Stomach (tissue), 9 donors: Measurements from ENCODE around the gene CHST11. TPM values are rescaled to one million over a fixed set of nuclear protein-coding genes. Genes with fewer than 3 reads are reported as not detected.

Source experiments
- DNase-seq, 2 donors: peaks; one replicate each; pipeline versions ENCODE4 v3.0.0 to v3.0.0-alpha.2; 2013 to 2019
- H3K27ac ChIP-seq, 5 donors: fragments of 200-600 bp in 4 of 5; sonication (generic) in 4 of 5; one replicate each; pipeline ENCODE4 v1.5.1; 2013 to 2019; ENCODE audit warnings: mild to moderate bottlenecking in 1 of 5, moderate library complexity in 1 of 5
- H3K27me3 ChIP-seq, 3 donors: fragments of 200-600 bp; sonication (generic); one replicate each; pipeline ENCODE4 v1.5.1; 2017 to 2019; ENCODE audit warnings: mixed run types in 1 of 3
- H3K36me3 ChIP-seq, 4 donors: fragments of 200-600 bp; sonication (generic); 1 replicate in 3 of 4; 2 replicates in 1 of 4; pipeline ENCODE4 v1.5.1; 2016 to 2019
- H3K4me1 ChIP-seq, 4 donors: fragments of 200-600 bp; sonication (generic); one replicate each; pipeline ENCODE4 v1.5.1; 2016 to 2019
- H3K4me3 ChIP-seq, 4 donors: fragments of 200-600 bp; sonication (generic) in 3 of 4; one replicate each; pipeline ENCODE4 v1.5.1; 2016 to 2019; ENCODE audit warnings: mild to moderate bottlenecking in 1 of 4
- H3K9me3 ChIP-seq, 4 donors: fragments of 200-600 bp; sonication (generic); one replicate each; pipeline ENCODE4 v1.5.1; 2016 to 2019
- CTCF ChIP-seq, 7 experiments: fragments of 450-650 bp in 4 of 7; fragments of 200-600 bp in 3 of 7; sonication (generic) in 3 of 7; IDR thresholded peaks; one replicate each; pipeline ENCODE4 v1.5.1; 2016 to 2019; ENCODE audit warnings: antibody characterized with exemption in 7 of 7, control low read depth in 2 of 7, mild to moderate bottlenecking in 1 of 7
- EP300 ChIP-seq: sonication (generic); formaldehyde crosslinking; IDR thresholded peaks from one replicate; pipeline ENCODE4 v1.6.1; 2017; ENCODE audit warnings: antibody characterized with exemption
- POLR2A ChIP-seq, 4 donors: fragments of 450-650 bp; IDR thresholded peaks; one replicate each; pipeline ENCODE4 v1.6.1; 2016; ENCODE audit warnings: antibody characterized with exemption in 4 of 4, control low read depth in 2 of 4, mild to moderate bottlenecking in 1 of 4, moderate library complexity in 1 of 4
- POLR2AphosphoS5 ChIP-seq, 3 donors: sonication (generic); formaldehyde crosslinking; IDR thresholded peaks; one replicate each; pipeline ENCODE4 v1.6.1; 2016; ENCODE audit warnings: antibody characterized with exemption in 3 of 3
- WGBS, 5 donors: extraction: QIAGEN DNeasy Blood & Tissue Kit in 3 of 5; methylation state at CpG; one replicate each; pipeline versions ENCODE4 v1.1.5 to v1.1.7; 2013 to 2018; 5-methylcytosine and 5-hydroxymethylcytosine counted together
- intact Hi-C: fragments of 100-400 bp; cut with DNase I; formaldehyde crosslinking; loops from one replicate; pipeline ENCODE4 v1.15.1; 2023; ENCODE audit warnings: low total_unique reads
- polyA plus RNA-seq, 3 donors: library from polyadenylated mRNA; stranded (reverse); fragments of 200-250 nt; gene quantifications; one replicate each; pipeline ENCODE4 v1.2.3, GENCODE V29; 2013
- total RNA-seq, 5 donors: library from RNA; depleted of rRNA; stranded (reverse); fragments of >200 nt; gene quantifications; one replicate each; pipeline versions ENCODE4 v1.1.0 to v1.2.3, GENCODE V29; 2014 to 2016
- donor health status: healthy with polysubstance abuse.
- donor health status: Bipolar disorder and iron deficiency.
- donor health status: healthy.

Gene CHST11
- total and polyA plus RNA-seq, 8 donors, result 2.3 to 192 (median 18.6) TPM

- Histone ChIP-seq H3K4me3 (no peak overlapping the region), H3K9me3 (no peaks in the 10 kb centered on the region), H3K27ac (peak overlapping the region in 1 of 5 donors; percentile 36), H3K27me3 (no peaks in the 10 kb centered on the region), H3K4me1 (peaks cover 23 to 72% (median 32%) of the 10 kb centered on the region in 4 donors), H3K36me3 (no peaks in the 10 kb centered on the region)
- intact Hi-C loops, result no loop called here
- WGBS, 5 donors, result 76 to 88% (median 85%) methylated on average over 8 of the region's 8 CpGs
- TF ChIP-seq POLR2A (IDR thresholded peaks at IDR 0.05) (no peak), CTCF (IDR thresholded peaks at IDR 0.05) (no peak), POLR2AphosphoS5 (IDR thresholded peaks at IDR 0.05) (no peak), EP300 (no peak)
- no peak for DNase-seq
Observed at GRCh38 chr12:104676636-104677035, 219.9 kb downstream of the CHST11 start.

GRCh38 chr12:104677441-104678089 lies 220.8 kb downstream of the CHST11 start:
- H3K36me3 ChIP-seq, result no peaks in the 10 kb centered on the region
- TF ChIP-seq POLR2A (IDR thresholded peaks at IDR 0.05) (no peak), POLR2AphosphoS5 (IDR thresholded peaks at IDR 0.05) (peak in 2 of 3 donors; percentile 20 to 43)
- H3K27me3 ChIP-seq, result no peaks in the 10 kb centered on the region
- no peak overlapping the region for H3K4me3 ChIP-seq
- 87 to 99% (median 95%) methylated on average over 5 of the region's 5 CpGs for WGBS, 5 donors
- peaks cover 14 to 72% (median 25%) of the 10 kb centered on the region in 4 donors for H3K4me1 ChIP-seq
- intact Hi-C loops, result no loop called here
- H3K27ac ChIP-seq, result peak overlapping the region in 1 of 5 donors; percentile 36
- H3K9me3 ChIP-seq, result no peaks in the 10 kb centered on the region
- DNase-seq, result peak in 1 of 2 donors; percentile 67

- no peaks in the 10 kb centered on the region for H3K9me3 ChIP-seq
- no peak overlapping the region for H3K27ac ChIP-seq
- WGBS, 5 donors, result 82 to 87% (median 84%) methylated on average over 3 of the region's 3 CpGs
- no peak for DNase-seq
- no peak for TF ChIP-seq CTCF (IDR thresholded peaks at IDR 0.05)
- TF ChIP-seq EP300, result no peak
- no peak for TF ChIP-seq POLR2AphosphoS5 (IDR thresholded peaks at IDR 0.05)
- TF ChIP-seq POLR2A (IDR thresholded peaks at IDR 0.05), result no peak
- peaks cover 7 to 78% (median 22%) of the 10 kb centered on the region in 4 donors for H3K4me1 ChIP-seq
- H3K4me3 ChIP-seq, result no peak overlapping the region
- H3K27me3 ChIP-seq, result no peaks in the 10 kb centered on the region
- no peaks in the 10 kb centered on the region for H3K36me3 ChIP-seq
- intact Hi-C loops, result no loop called here
Observed at GRCh38 chr12:104680070-104680469, 223.3 kb downstream of the CHST11 start.

- intact Hi-C loops, result no loop called here
- TF ChIP-seq POLR2AphosphoS5 (IDR thresholded peaks at IDR 0.05) (no peak), POLR2A (IDR thresholded peaks at IDR 0.05) (no peak), CTCF (IDR thresholded peaks at IDR 0.05) (no peak), EP300 (no peak)
- 70 to 74% (median 73%) methylated on average over 5 of the region's 5 CpGs for WGBS, 5 donors
- peaks cover 9 to 82% (median 26%) of the 10 kb centered on the region in 4 donors for H3K4me1 ChIP-seq
- H3K36me3 ChIP-seq, result no peaks in the 10 kb centered on the region
- no peak for DNase-seq
- H3K27ac ChIP-seq, result no peak overlapping the region
- no peak overlapping the region for H3K4me3 ChIP-seq
- no peaks in the 10 kb centered on the region for H3K9me3 ChIP-seq
- no peaks in the 10 kb centered on the region for H3K27me3 ChIP-seq
Observed at GRCh38 chr12:104680491-104680890, 223.7 kb downstream of the CHST11 start.

- Histone ChIP-seq H3K9me3 (no peaks in the 10 kb centered on the region), H3K36me3 (no peaks in the 10 kb centered on the region), H3K27me3 (no peaks in the 10 kb centered on the region), H3K4me1 (peaks cover 9 to 89% (median 28%) of the 10 kb centered on the region in 4 donors), H3K4me3 (no peak overlapping the region), H3K27ac (no peak overlapping the region)
- TF ChIP-seq CTCF (IDR thresholded peaks at IDR 0.05) (no peak), POLR2A (IDR thresholded peaks at IDR 0.05) (no peak), EP300 (no peak), POLR2AphosphoS5 (IDR thresholded peaks at IDR 0.05) (no peak)
- no peak for DNase-seq
- 51 to 85% (median 71%) methylated on average over 3 of the region's 3 CpGs for WGBS, 5 donors
- intact Hi-C loops, result no loop called here
Observed at GRCh38 chr12:104681012-104681690, 224.4 kb downstream of the CHST11 start.
